Measurements from ENCODE around the gene NDUFS7.
A peak's percentile ranks its signal among the peaks of the same experiment; 100 is the strongest.
"Not testable (repeated sequence)": the region's sequence is repeated elsewhere in the genome, so short reads cannot be mapped to it uniquely, and the experiment has no call there.

Gene NDUFS7

GRCh38 chr19:1429750-1430149 lies 46.0 kb downstream of the NDUFS7 start:
- FAIRE-seq: no peak

GRCh38 chr19:1430246-1430645 lies 46.5 kb downstream of the NDUFS7 start:
- no peak for FAIRE-seq
- DNase-seq (ENCODE audit: insufficient read length, low spot score): no peak

More at GRCh38 chr19:1429750-1430149, 46.0 kb downstream of the NDUFS7 start:
- DNase-seq (ENCODE audit: insufficient read length, low spot score): no peak

- DNase-seq (ENCODE audit: insufficient read length, low spot score) (no peak), FAIRE-seq (no peak)
Measured at GRCh38 chr19:1431759-1432506, 48.2 kb downstream of the NDUFS7 start.

GRCh38 chr19:1432507-1432887 lies 48.8 kb downstream of the NDUFS7 start:
- DNase-seq (ENCODE audit: insufficient read length, low spot score): no peak
- FAIRE-seq: no peak

GRCh38 chr19:1433119-1434039 lies 49.7 kb downstream of the NDUFS7 start:
- FAIRE-seq: no peak
- no peak for DNase-seq (ENCODE audit: insufficient read length, low spot score)

- FAIRE-seq (no peak), DNase-seq (ENCODE audit: insufficient read length, low spot score) (no peak)
Measured at GRCh38 chr19:1434040-1434366, 50.3 kb downstream of the NDUFS7 start.

GRCh38 chr19:1434577-1435060 lies 50.9 kb downstream of the NDUFS7 start:
- FAIRE-seq (no peak), DNase-seq (ENCODE audit: insufficient read length, low spot score) (no peak)

GRCh38 chr19:1435378-1435989 lies 51.8 kb downstream of the NDUFS7 start:
- FAIRE-seq (no peak), DNase-seq (ENCODE audit: insufficient read length, low spot score) (no peak)

- FAIRE-seq: no peak
- no peak for DNase-seq (ENCODE audit: insufficient read length, low spot score)
Measured at GRCh38 chr19:1437609-1438008, 53.9 kb downstream of the NDUFS7 start.

- FAIRE-seq: peak; percentile 97
Measured at GRCh38 chr19:1438035-1438932, 54.6 kb downstream of the NDUFS7 start, which contains the start of gene RPS15. TSS of gene RPS15 (plus strand) at chr19:1438396. CDS start at chr19:1438426, 30 bp downstream.

GRCh38 chr19:1438933-1439354 lies 55.2 kb downstream of the NDUFS7 start:
- FAIRE-seq (no peak), DNase-seq (ENCODE audit: insufficient read length, low spot score) (no peak)

More at GRCh38 chr19:1438035-1438932, 54.6 kb downstream of the NDUFS7 start, which contains the start of gene RPS15:
- peak; percentile 99 for DNase-seq (ENCODE audit: insufficient read length, low spot score)

- not testable (repeated sequence) for FAIRE-seq; DNase-seq (ENCODE audit: insufficient read length, low spot score)
Measured at GRCh38 chr19:1439525-1440417, 56.1 kb downstream of the NDUFS7 start.

GRCh38 chr19:1440418-1440801 lies 56.7 kb downstream of the NDUFS7 start:
- FAIRE-seq (no peak), DNase-seq (ENCODE audit: insufficient read length, low spot score) (no peak)

GRCh38 chr19:1441022-1441426 lies 57.3 kb downstream of the NDUFS7 start:
- no peak for DNase-seq (ENCODE audit: insufficient read length, low spot score)
- FAIRE-seq: no peak

- no peak for DNase-seq (ENCODE audit: insufficient read length, low spot score)
- no peak for FAIRE-seq
Measured at GRCh38 chr19:1441677-1442438, 58.2 kb downstream of the NDUFS7 start.
